GM19035 (cell line): ENCODE data around the gene MYO3A.

ENCODE experiments used
- ATAC-seq: cut with Tn5 transposase; IDR thresholded peaks from one replicate; pipeline ENCODE4 v1.9.1; 2021; ENCODE audit not compliant: unreplicated experiment

Gene MYO3A

DNA sequence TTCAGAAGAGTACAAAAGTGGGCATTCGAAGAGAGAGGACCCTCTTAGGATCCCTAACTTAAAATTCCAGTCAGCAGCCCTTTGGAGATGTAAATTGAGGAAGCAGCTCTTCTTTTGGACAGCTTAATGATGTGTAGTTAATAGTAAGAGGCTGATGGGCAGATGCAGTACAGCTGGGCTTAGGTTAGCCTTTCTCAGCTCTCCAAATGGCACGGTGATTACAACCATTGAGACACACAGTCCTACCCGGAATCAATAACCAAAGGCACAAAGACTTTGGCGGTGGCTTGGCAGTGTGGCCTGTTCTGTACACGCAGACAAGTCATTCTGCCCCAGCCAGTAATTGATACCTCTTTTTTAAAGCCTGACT, 309.3 kb downstream of the MYO3A start:
- no peak for ATAC-seq

DNA sequence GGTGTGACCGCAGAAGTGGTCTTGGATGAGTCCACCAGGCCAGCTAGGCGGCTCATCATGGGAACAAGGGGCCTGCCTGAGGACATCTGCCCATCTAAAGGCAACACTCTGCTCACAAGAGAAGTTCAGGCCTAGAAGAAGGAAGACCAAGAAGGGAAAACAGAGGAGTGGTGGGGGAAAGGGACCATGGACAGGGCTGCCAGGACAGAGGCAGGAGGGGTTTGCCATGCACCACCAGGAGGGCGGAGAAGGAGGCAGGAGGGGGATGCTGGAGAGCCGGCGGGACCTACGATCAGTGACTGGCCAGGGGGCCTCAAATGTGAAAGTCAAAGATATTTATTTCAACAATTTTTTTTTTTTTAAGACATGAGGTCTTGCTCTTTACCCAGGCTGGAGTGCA, 315.7 kb downstream of the MYO3A start:
- no peak for ATAC-seq

DNA sequence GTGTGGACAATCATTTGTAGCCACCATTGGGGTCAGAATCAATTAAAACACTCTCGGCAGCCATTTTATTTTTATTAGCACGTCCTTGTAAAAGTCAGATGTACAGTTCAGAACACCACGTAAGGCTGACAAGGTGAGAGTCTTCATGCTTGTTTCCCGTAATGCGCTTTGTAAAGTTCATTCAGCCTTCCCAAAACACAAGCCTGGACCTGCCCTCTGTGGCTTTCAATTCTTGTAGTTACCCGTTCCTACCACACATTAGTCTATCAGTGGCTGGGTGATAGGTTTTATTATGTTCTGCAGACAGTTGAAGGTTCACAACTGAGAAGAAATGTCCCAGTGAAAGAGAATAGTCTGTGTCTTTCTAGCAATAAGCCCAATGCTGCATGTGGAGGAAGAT, 317.9 kb downstream of the MYO3A start:
- ATAC-seq: no peak

DNA sequence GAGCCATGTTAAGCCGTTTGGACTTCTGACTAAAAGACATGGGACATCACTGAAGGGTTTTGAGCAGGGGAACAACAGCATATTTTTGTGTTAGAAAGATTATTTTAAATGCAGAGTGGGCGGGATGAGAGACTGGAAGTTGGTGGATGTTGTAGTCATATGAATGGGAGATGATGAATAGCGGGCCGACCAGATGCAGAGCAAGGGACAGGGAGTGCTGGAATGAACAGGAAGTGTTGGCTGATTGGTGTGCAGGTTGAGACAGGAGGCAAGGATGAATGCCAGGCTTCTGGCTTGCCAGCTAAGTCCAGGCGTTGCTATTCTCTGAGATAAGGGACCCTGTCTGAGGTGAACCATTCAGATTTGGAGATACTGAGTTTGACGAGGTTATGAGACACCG, 320.6 kb downstream of the MYO3A start:
- no peak for ATAC-seq

DNA sequence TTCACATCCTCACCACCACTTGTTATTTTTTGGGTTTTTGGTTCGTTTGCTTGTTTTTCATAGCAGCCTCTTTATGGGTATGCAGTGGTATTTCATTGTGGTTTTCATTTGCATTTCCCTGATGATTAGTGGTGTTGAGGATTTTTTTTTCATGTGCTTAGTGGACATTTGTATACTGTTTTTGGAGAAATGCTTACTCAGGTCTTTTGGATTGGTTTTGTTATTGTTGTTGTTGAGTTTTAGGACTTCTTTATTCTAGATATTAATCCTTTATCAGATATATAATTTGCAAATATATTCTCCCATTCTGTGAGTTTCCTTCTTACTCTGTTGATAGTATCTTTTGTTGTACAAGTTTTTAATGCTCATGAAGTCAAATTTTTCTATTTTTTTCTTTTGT, 325.3 kb downstream of the MYO3A start:
- no peak for ATAC-seq
